PC-9 (cell line): ENCODE results near the gene CPNE7.

ENCODE experiments used
- EZH2 ChIP-seq: fragments of 200-600 bp; sonication (generic); IDR thresholded peaks from 2 replicates; pipeline ENCODE4 v1.8.0; 2017; ENCODE audit warnings: antibody characterized with exemption, low read depth
- TF ChIP-seq, protein P1 (sequence below): fragments of 200-600 bp; sonication (generic); conservative IDR thresholded peaks from 2 replicates; pipeline ENCODE4 v1.6.1; 2017; ENCODE audit warnings: mixed run types, antibody characterized with exemption, mild to moderate bottlenecking, moderate library complexity

DNA sequence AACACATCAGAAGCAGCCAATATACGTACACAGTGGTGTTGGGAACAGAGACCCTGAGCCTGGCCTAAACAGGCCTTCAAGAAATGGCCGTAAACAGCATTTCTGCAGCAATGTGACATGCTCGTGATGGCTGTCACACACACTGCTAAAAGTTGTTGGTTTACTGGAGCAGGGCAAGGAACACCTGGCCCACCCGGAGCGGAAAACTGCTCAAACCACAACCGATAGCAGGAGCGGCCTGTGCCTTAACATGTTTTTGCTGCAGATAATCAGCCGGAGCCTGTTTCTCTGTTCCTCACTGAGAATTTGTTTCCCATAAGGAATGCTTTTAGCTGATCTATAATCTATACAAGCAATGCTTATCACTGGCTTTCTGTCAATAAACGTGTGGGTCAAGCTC, 31.9 kb downstream of the CPNE7 start:
- TF ChIP-seq, protein P1, sequence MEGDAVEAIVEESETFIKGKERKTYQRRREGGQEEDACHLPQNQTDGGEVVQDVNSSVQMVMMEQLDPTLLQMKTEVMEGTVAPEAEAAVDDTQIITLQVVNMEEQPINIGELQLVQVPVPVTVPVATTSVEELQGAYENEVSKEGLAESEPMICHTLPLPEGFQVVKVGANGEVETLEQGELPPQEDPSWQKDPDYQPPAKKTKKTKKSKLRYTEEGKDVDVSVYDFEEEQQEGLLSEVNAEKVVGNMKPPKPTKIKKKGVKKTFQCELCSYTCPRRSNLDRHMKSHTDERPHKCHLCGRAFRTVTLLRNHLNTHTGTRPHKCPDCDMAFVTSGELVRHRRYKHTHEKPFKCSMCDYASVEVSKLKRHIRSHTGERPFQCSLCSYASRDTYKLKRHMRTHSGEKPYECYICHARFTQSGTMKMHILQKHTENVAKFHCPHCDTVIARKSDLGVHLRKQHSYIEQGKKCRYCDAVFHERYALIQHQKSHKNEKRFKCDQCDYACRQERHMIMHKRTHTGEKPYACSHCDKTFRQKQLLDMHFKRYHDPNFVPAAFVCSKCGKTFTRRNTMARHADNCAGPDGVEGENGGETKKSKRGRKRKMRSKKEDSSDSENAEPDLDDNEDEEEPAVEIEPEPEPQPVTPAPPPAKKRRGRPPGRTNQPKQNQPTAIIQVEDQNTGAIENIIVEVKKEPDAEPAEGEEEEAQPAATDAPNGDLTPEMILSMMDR: no peak
- TF ChIP-seq EZH2: no peak
